ENCODE measurements around the gene C1QL4.
"Not testable (repeated sequence)": the region's sequence is repeated elsewhere in the genome, so short reads cannot be mapped to it uniquely, and the experiment has no call there.

Gene C1QL4

GRCh38 chr12:49314811-49315210 lies 22.2 kb downstream of the C1QL4 start:
- peaks cover 4% of the 10 kb centered on the region for H3K27me3 ChIP-seq (ENCODE audit: control insufficient read depth, insufficient read depth, low read length)
- H3K4me1 ChIP-seq (ENCODE audit: control insufficient read depth, insufficient read depth, low read length), result no peaks in the 10 kb centered on the region
- H3K9me3 ChIP-seq (ENCODE audit: control insufficient read depth, insufficient read depth, low read length), result no peaks in the 10 kb centered on the region
- no peak overlapping the region for H3K9ac ChIP-seq (ENCODE audit: low read depth, low read length)
- H3K36me3 ChIP-seq (ENCODE audit: control insufficient read depth, insufficient read depth, low read length), result no peaks in the 10 kb centered on the region
- no peak overlapping the region for H3K4me3 ChIP-seq (ENCODE audit: low read depth, low read length)

GRCh38 chr12:49310451-49311000 lies 26.5 kb downstream of the C1QL4 start:
- H3K4me1 ChIP-seq (ENCODE audit: control insufficient read depth, insufficient read depth, low read length); H3K4me3 ChIP-seq (ENCODE audit: low read depth, low read length); H3K27me3 ChIP-seq (ENCODE audit: control insufficient read depth, insufficient read depth, low read length); H3K36me3 ChIP-seq (ENCODE audit: control insufficient read depth, insufficient read depth, low read length); H3K9ac ChIP-seq (ENCODE audit: low read depth, low read length); H3K9me3 ChIP-seq (ENCODE audit: control insufficient read depth, insufficient read depth, low read length): not testable (repeated sequence)

- no peaks in the 10 kb centered on the region for H3K36me3 ChIP-seq (ENCODE audit: control insufficient read depth, insufficient read depth, low read length)
- no peaks in the 10 kb centered on the region for H3K4me1 ChIP-seq (ENCODE audit: control insufficient read depth, insufficient read depth, low read length)
- H3K9me3 ChIP-seq (ENCODE audit: control insufficient read depth, insufficient read depth, low read length), result no peaks in the 10 kb centered on the region
- H3K9ac ChIP-seq (ENCODE audit: low read depth, low read length), result no peak overlapping the region
- H3K4me3 ChIP-seq (ENCODE audit: low read depth, low read length), result no peak overlapping the region
- peaks cover 6% of the 10 kb centered on the region for H3K27me3 ChIP-seq (ENCODE audit: control insufficient read depth, insufficient read depth, low read length)
These were observed 27.6 kb downstream of the C1QL4 start for GRCh38 chr12:49309386-49309785.

GRCh38 chr12:49305762-49306510 lies 31.1 kb downstream of the C1QL4 start:
- Histone ChIP-seq H3K4me3 (ENCODE audit: low read depth, low read length) (no peak overlapping the region), H3K4me1 (ENCODE audit: control insufficient read depth, insufficient read depth, low read length) (no peaks in the 10 kb centered on the region), H3K9me3 (ENCODE audit: control insufficient read depth, insufficient read depth, low read length) (no peaks in the 10 kb centered on the region), H3K36me3 (ENCODE audit: control insufficient read depth, insufficient read depth, low read length) (no peaks in the 10 kb centered on the region), H3K9ac (ENCODE audit: low read depth, low read length) (no peak overlapping the region), H3K27me3 (ENCODE audit: control insufficient read depth, insufficient read depth, low read length) (peaks cover 16% of the 10 kb centered on the region)

- Histone ChIP-seq H3K9me3 (ENCODE audit: control insufficient read depth, insufficient read depth, low read length) (no peaks in the 10 kb centered on the region), H3K27me3 (ENCODE audit: control insufficient read depth, insufficient read depth, low read length) (peaks cover 16% of the 10 kb centered on the region), H3K36me3 (ENCODE audit: control insufficient read depth, insufficient read depth, low read length) (no peaks in the 10 kb centered on the region), H3K4me1 (ENCODE audit: control insufficient read depth, insufficient read depth, low read length) (no peaks in the 10 kb centered on the region), H3K4me3 (ENCODE audit: low read depth, low read length) (no peak overlapping the region), H3K9ac (ENCODE audit: low read depth, low read length) (no peak overlapping the region)
These were observed 32.8 kb downstream of the C1QL4 start for GRCh38 chr12:49304161-49304560.

DNA sequence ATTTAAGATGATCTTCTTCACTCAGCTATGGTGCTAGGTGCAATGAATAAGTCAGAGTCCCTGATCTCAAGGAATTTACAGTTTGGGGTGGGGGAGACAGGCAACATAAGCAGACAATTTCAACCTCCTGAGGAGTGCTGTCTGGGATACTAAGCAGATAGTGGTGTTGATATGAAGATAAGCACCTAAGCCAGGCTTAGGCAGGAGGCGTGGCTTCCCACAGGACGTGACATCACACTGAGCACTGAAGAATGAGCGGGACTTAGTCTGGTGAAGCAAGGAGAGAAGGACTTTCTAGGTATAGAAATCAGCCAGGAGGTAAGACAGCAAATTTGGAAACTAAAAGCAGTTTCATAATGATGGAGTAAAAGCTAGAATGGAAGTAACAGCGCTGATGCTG lies 35.2 kb downstream of the C1QL4 start:
- peaks cover 1% of the 10 kb centered on the region for H3K4me1 ChIP-seq (ENCODE audit: control insufficient read depth, insufficient read depth, low read length)
- no peak overlapping the region for H3K9ac ChIP-seq (ENCODE audit: low read depth, low read length)
- no peaks in the 10 kb centered on the region for H3K36me3 ChIP-seq (ENCODE audit: control insufficient read depth, insufficient read depth, low read length)
- no peaks in the 10 kb centered on the region for H3K9me3 ChIP-seq (ENCODE audit: control insufficient read depth, insufficient read depth, low read length)
- H3K27me3 ChIP-seq (ENCODE audit: control insufficient read depth, insufficient read depth, low read length), result peaks cover 37% of the 10 kb centered on the region
- H3K4me3 ChIP-seq (ENCODE audit: low read depth, low read length), result no peak overlapping the region

GRCh38 chr12:49298160-49298559 lies 38.8 kb downstream of the C1QL4 start:
- Histone ChIP-seq H3K27me3 (ENCODE audit: control insufficient read depth, insufficient read depth, low read length) (peaks cover 65% of the 10 kb centered on the region), H3K4me3 (ENCODE audit: low read depth, low read length) (no peak overlapping the region), H3K9ac (ENCODE audit: low read depth, low read length) (no peak overlapping the region), H3K4me1 (ENCODE audit: control insufficient read depth, insufficient read depth, low read length) (peaks cover 9% of the 10 kb centered on the region), H3K36me3 (ENCODE audit: control insufficient read depth, insufficient read depth, low read length) (no peaks in the 10 kb centered on the region), H3K9me3 (ENCODE audit: control insufficient read depth, insufficient read depth, low read length) (no peaks in the 10 kb centered on the region)

GRCh38 chr12:49297695-49298060 lies 39.3 kb downstream of the C1QL4 start:
- Histone ChIP-seq H3K4me3 (ENCODE audit: low read depth, low read length) (peak overlapping the region; percentile 36), H3K9me3 (ENCODE audit: control insufficient read depth, insufficient read depth, low read length) (no peaks in the 10 kb centered on the region), H3K36me3 (ENCODE audit: control insufficient read depth, insufficient read depth, low read length) (no peaks in the 10 kb centered on the region), H3K9ac (ENCODE audit: low read depth, low read length) (no peak overlapping the region), H3K27me3 (ENCODE audit: control insufficient read depth, insufficient read depth, low read length) (peaks cover 65% of the 10 kb centered on the region), H3K4me1 (ENCODE audit: control insufficient read depth, insufficient read depth, low read length) (peaks cover 12% of the 10 kb centered on the region)

DNA sequence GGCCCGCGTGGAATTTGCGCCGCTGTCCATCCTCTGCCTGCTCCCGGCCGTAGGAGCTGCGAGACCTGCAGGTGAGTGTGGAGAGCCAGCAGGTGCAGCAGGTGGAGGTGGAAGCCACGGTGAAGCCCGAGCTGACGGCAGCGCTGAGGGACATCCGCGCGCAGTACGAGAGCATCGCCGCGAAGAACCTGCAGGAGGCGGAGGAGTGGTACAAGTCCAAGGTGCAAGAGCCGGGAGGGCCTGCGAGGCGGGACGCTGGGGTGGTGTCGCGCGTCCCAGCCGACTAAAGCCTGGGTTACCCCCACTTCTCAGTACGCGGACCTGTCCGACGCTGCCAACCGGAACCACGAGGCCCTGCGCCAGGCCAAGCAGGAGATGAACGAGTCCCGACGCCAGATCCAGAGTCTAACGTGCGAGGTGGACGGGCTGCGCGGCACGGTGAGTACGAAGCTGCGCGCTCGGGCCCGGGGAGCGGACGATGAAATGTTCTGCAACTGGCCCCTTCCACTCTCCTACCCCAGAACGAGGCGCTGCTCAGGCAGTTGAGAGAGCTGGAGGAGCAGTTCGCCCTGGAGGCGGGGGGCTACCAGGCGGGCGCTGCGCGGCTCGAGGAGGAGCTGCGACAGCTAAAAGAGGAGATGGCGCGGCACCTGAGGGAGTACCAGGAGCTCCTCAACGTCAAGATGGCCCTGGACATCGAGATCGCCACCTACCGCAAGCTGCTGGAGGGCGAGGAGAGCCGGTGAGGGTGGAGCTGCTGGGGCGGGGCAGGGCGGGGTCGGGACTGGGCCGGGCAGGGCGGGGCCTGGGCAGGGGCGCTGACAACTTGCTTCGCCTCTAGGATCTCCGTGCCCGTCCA lies 39.9 kb downstream of the C1QL4 start:
- H3K36me3 ChIP-seq (ENCODE audit: control insufficient read depth, insufficient read depth, low read length), result no peaks in the 10 kb centered on the region
- peak overlapping the region; percentile 59 for H3K4me3 ChIP-seq (ENCODE audit: low read depth, low read length)
- no peaks in the 10 kb centered on the region for H3K9me3 ChIP-seq (ENCODE audit: control insufficient read depth, insufficient read depth, low read length)
- H3K4me1 ChIP-seq (ENCODE audit: control insufficient read depth, insufficient read depth, low read length), result peaks cover 12% of the 10 kb centered on the region
- peaks cover 71% of the 10 kb centered on the region for H3K27me3 ChIP-seq (ENCODE audit: control insufficient read depth, insufficient read depth, low read length)
- H3K9ac ChIP-seq (ENCODE audit: low read depth, low read length), result no peak overlapping the region

- Histone ChIP-seq H3K36me3 (ENCODE audit: control insufficient read depth, insufficient read depth, low read length) (no peaks in the 10 kb centered on the region), H3K4me1 (ENCODE audit: control insufficient read depth, insufficient read depth, low read length) (peaks cover 12% of the 10 kb centered on the region), H3K27me3 (ENCODE audit: control insufficient read depth, insufficient read depth, low read length) (peaks cover 78% of the 10 kb centered on the region), H3K9ac (ENCODE audit: low read depth, low read length) (no peak overlapping the region), H3K4me3 (ENCODE audit: low read depth, low read length) (peak overlapping the region; percentile 59), H3K9me3 (ENCODE audit: control insufficient read depth, insufficient read depth, low read length) (no peaks in the 10 kb centered on the region)
These were observed 40.8 kb downstream of the C1QL4 start for GRCh38 chr12:49296034-49296835.

GRCh38 chr12:49295082-49295936 lies 41.7 kb downstream of the C1QL4 start, which contains the start of gene PRPH:
Gene PRPH, plus strand, starts transcription at chr12:49295147. Its CDS starts 54 bp downstream, at chr12:49295201.
- Histone ChIP-seq H3K36me3 (ENCODE audit: control insufficient read depth, insufficient read depth, low read length) (no peaks in the 10 kb centered on the region), H3K27me3 (ENCODE audit: control insufficient read depth, insufficient read depth, low read length) (peaks cover 79% of the 10 kb centered on the region), H3K9ac (ENCODE audit: low read depth, low read length) (peak within 1 kb of the TSS; percentile 12), H3K4me3 (ENCODE audit: low read depth, low read length) (peak within 1 kb of the TSS; percentile 59), H3K9me3 (ENCODE audit: control insufficient read depth, insufficient read depth, low read length) (no peaks in the 10 kb centered on the region), H3K4me1 (ENCODE audit: control insufficient read depth, insufficient read depth, low read length) (peaks cover 12% of the 10 kb centered on the region)

Measured in iPS-15b (cell line).